Measurements from ENCODE around the gene SLC39A13.

SLC39A13 gene

GRCh38 chr11:47391077-47391583 lies 17.3 kb upstream of the SLC39A13 start:
- no peak for TF ChIP-seq CTCF (IDR thresholded peaks at IDR 0.05; ENCODE audit: extremely low read depth, missing control alignments)

GRCh38 chr11:47391711-47392432 lies 16.5 kb upstream of the SLC39A13 start:
- no peak for DNase-seq (ENCODE audit: low spot score)
- no peak for TF ChIP-seq CTCF (IDR thresholded peaks at IDR 0.05; ENCODE audit: extremely low read depth, missing control alignments)

More at GRCh38 chr11:47391077-47391583, 17.3 kb upstream of the SLC39A13 start:
- DNase-seq (ENCODE audit: low spot score), result no peak

GRCh38 chr11:47392546-47393162 lies 15.7 kb upstream of the SLC39A13 start:
- TF ChIP-seq CTCF (IDR thresholded peaks at IDR 0.05; ENCODE audit: extremely low read depth, missing control alignments), result no peak
- no peak for DNase-seq (ENCODE audit: low spot score)

GRCh38 chr11:47393163-47394049 lies 15.0 kb upstream of the SLC39A13 start:
- no peak for DNase-seq (ENCODE audit: low spot score)
- no peak for TF ChIP-seq CTCF (IDR thresholded peaks at IDR 0.05; ENCODE audit: extremely low read depth, missing control alignments)

GRCh38 chr11:47394050-47394321 lies 14.4 kb upstream of the SLC39A13 start:
- no peak for TF ChIP-seq CTCF (IDR thresholded peaks at IDR 0.05; ENCODE audit: extremely low read depth, missing control alignments)
- DNase-seq (ENCODE audit: low spot score), result no peak

DNA sequence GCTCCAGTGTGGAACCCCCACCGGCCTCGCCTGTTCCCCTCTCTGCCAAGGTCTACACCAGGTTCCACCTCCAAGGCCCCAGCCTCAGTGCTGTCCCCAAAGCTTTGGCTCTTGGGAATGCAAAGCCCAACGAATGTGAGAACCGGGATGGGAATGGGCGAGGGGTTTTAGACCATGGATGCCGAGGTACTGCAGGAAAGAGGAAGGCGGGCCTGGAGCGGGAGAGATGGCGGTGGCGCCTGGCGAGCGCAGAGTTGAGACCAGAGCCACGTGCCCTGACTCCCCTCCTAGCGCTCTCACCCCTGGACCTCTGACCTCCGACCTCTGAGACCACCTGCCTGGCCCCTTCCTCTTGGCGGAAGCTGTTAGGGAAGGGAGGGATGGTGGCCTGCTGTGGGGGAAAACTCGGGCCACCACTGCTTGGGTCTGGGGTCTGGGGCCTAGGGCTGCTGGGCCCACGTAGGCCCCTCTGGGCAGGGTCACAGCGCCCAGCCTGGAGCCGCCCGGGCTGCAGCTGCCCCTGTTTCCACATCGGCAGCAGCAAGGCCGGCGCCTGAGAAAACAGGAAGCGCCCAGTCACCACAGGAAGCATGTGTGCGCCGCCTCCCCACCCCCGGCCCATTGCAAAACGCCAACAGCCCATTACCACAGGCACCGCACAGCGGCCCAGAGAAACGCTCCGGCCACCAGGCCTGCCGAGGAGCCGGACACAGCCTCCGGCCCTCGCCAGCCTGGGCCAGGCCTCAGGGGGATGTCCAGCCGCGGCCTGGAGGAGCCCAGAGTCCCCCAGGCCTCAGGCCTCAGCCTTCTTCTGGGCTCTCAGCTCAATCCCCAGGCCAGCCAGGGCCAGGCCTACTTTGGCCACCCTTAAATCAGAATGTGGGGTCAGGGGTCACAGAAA lies 13.8 kb upstream of the SLC39A13 start:
- TF ChIP-seq CTCF (IDR thresholded peaks at IDR 0.05; ENCODE audit: extremely low read depth, missing control alignments), result no peak
- peak; percentile 88 for DNase-seq (ENCODE audit: low spot score)
